HAP-1 (cell line): ENCODE data around the gene SMCR8.
A peak's percentile ranks its signal among the peaks of the same experiment; 100 is the strongest.
"Not testable (repeated sequence)": the region's sequence is repeated elsewhere in the genome, so short reads cannot be mapped to it uniquely, and the experiment has no call there.

ENCODE experiments used
- DNase-seq, 2 experiments: peaks; one replicate each; pipeline ENCODE4 v3.0.0-alpha.2; 2016 to 2020; ENCODE audit warnings: low spot score in 2 of 2
- H3K27me3 ChIP-seq: fragments of 250-450 bp; sonication (Bioruptor Pico); 2 replicates; pipeline ENCODE4 v1.5.1; 2020; ENCODE audit warnings: low read depth, mild to moderate bottlenecking, moderate library complexity
- H3K36me3 ChIP-seq: fragments of 250-450 bp; sonication (Bioruptor Pico); replicated peaks from 2 replicates; pipeline ENCODE4 v1.5.1; 2020; ENCODE audit warnings: mild to moderate bottlenecking
- H3K4me1 ChIP-seq: fragments of 250-450 bp; sonication (Bioruptor Pico); 2 replicates; pipeline ENCODE4 v1.5.1; 2020; ENCODE audit warnings: mild to moderate bottlenecking
- H3K4me3 ChIP-seq: fragments of 250-450 bp; sonication (Bioruptor Pico); 2 replicates; pipeline ENCODE4 v1.5.1; 2020; ENCODE audit warnings: mild to moderate bottlenecking, moderate library complexity
- H3K9me3 ChIP-seq: fragments of 250-450 bp; sonication (Bioruptor Pico); 2 replicates; pipeline ENCODE4 v1.5.1; 2020; ENCODE audit warnings: mild to moderate bottlenecking, moderate library complexity
- in situ Hi-C: fragments of 300-500 bp; cut with MboI; formaldehyde crosslinking; loops from 3 replicates; pipeline ENCODE4 v1.14.3; 2020; ENCODE audit warnings: low sequenced_read_pairs, inconsistent platforms, mixed read lengths

The SMCR8 gene

DNA sequence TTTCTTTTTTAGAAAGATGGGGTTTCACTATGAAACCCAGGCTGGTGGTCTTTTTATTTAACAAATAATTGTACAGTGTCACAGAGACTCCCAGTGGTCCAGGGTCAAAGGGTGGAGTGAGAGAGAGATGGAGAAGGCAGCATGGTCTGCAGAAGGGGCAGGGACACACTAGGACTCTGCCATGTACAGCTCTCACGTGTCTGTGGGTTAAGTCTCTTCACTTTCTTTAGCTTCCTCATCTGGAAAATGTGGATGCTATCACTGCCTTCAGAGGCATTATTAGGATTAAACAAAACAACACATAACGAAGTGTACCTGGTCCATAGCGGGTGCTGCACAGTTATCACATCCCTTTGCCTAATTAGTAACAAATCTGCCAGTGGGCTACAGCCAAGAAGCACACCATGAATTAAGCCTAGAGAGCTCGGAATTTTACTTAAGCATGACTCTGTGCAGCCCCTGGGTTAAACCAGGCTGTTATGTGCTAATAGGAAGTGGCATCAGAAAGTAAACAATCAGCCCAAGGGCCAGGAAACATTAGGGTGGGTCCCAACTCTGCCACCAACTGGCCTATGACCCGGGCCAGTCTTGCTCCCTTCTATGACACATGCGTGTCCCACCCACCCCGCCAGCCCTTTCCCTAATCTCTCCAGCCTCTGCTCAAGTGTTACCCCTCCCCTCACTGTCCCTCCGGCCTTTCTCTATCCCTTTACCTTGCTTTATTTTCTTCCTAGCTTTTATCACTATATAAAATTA lies 14.2 kb upstream of the SMCR8 start:
- no peaks in the 10 kb centered on the region for H3K9me3 ChIP-seq
- no peaks in the 10 kb centered on the region for H3K4me1 ChIP-seq
- DNase-seq: no peak
- H3K27me3 ChIP-seq: no peaks in the 10 kb centered on the region
- no peak overlapping the region for H3K4me3 ChIP-seq
- peaks cover 75% of the 10 kb centered on the region for H3K36me3 ChIP-seq
- in situ Hi-C loops: no loop called here

DNA sequence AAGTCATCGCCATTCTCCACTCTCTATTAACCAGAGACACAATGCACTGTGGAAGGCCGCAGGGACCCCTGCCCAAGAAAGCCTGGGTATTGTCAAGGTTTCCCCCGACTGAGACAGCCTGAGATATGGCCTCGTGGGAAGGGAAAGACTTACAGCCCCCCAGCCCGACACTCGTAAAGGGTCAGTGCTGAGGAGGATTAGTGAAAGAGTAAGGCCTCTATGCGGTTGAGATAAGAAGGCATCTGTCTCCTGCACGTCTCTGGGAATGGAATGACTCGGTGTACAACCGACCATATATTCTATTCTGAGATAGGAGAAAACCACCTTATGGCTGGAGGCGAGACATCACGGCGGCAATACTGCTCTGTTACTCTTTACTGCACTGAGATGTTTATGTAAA lies 11.9 kb upstream of the SMCR8 start:
- H3K9me3 ChIP-seq, H3K4me1 ChIP-seq, DNase-seq, H3K4me3 ChIP-seq, in situ Hi-C loops, H3K27me3 ChIP-seq: not testable (repeated sequence)
- peaks cover 81% of the 10 kb centered on the region for H3K36me3 ChIP-seq

DNA sequence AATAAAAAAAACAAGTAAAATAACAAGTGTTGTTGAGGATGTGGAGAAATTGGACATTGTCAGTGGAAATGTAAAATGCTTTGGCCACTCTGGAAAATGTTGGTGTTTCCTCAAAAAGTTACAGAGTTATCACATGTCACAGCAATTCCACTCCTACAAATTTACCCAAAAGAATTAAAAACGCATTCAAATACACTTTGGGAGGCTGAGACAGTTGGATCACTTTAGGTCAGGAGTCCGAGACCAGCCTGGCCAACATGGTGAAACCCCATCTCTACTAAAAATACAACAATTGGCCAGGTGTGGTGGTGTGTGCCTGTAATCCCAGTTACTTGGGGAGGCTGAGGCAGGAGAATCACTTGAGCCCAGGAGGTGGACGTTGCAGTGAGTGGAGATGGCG lies 5.9 kb upstream of the SMCR8 start:
- Histone ChIP-seq H3K36me3 (peaks cover 75% of the 10 kb centered on the region), H3K4me1 (peaks cover 5% of the 10 kb centered on the region), H3K9me3 (no peaks in the 10 kb centered on the region), H3K4me3 (no peak overlapping the region), H3K27me3 (no peaks in the 10 kb centered on the region)
- in situ Hi-C loops: no loop called here
- no peak for DNase-seq

DNA sequence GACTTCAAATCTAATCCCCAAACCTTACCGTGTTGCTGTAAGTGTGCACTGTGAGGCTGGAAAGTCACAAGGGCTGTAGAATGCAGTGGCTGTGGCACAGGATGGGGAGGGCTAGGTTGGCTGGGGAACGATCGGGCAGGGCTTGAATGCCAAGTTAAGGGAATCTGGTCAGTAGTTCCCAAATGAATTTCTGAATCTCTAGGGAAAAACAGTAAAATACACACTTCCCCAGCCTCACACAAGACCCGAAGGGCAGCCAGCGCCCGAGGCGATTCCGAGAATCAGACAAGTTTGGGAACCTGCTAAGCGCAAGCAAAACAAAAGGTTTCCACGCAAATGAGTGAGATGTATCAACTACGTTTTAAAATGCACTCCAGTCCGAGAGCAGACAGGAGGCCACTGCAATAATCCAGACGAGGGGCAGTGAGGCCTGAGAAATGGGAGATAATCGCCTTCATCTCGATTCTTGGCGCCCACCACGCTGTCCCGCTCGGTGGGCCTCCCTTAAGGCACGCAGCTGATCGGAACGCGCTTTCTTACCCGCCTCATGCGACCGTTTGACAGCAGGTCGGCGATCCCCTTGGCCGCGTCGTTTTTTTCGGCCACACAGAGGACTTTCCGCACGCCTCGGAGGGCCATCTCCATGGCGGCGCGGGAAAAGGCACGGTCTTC lies 898 bp upstream of the SMCR8 start:
- peak in 1 of 2 experiments; percentile 50 for DNase-seq
- Histone ChIP-seq H3K4me3 (peak overlapping the region; percentile 69), H3K4me1 (peaks cover 10% of the 10 kb centered on the region), H3K9me3 (no peaks in the 10 kb centered on the region), H3K27me3 (no peaks in the 10 kb centered on the region), H3K36me3 (peaks cover 44% of the 10 kb centered on the region)
- in situ Hi-C loops: no loop called here

DNA sequence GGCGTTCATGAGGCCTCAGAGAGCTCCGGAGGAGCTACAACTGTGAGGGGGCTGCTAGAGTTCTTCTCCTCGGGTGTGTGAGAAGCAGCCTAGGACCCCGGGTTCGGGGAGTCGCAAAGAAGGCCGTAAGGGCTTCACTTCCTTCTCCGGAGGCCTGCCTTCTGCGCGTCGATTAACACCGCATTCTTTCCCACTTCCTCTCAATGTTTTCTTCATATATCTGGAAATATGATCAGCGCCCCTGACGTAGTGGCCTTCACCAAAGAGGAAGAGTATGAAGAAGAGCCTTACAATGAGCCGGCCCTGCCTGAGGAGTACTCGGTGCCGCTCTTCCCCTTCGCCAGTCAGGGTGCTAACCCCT lies 449 bp downstream of the SMCR8 start:
- H3K9me3 ChIP-seq: no peaks in the 10 kb centered on the region
- no peak for DNase-seq
- peak overlapping the region; percentile 69 for H3K4me3 ChIP-seq
- H3K36me3 ChIP-seq: peaks cover 36% of the 10 kb centered on the region
- no peaks in the 10 kb centered on the region for H3K27me3 ChIP-seq
- in situ Hi-C loops: no loop called here
- peaks cover 10% of the 10 kb centered on the region for H3K4me1 ChIP-seq

DNA sequence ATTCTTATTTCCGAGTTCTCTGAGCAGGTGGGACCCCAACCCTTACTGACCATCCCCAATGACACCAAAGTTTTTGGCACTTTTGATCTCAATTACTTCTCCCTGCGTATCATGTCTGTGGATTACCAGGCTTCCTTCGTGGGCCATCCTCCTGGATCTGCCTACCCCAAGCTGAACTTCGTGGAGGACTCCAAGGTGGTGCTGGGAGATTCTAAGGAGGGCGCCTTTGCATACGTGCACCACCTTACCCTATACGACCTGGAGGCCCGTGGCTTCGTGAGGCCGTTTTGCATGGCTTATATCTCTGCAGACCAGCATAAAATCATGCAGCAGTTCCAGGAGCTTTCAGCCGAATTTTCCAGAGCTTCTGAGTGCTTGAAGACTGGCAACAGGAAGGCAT lies 868 bp downstream of the SMCR8 start:
- in situ Hi-C loops: no loop called here
- H3K4me3 ChIP-seq: peak overlapping the region; percentile 69
- peaks cover 34% of the 10 kb centered on the region for H3K36me3 ChIP-seq
- no peaks in the 10 kb centered on the region for H3K9me3 ChIP-seq
- no peak for DNase-seq
- H3K4me1 ChIP-seq: peaks cover 10% of the 10 kb centered on the region
- no peaks in the 10 kb centered on the region for H3K27me3 ChIP-seq

DNA sequence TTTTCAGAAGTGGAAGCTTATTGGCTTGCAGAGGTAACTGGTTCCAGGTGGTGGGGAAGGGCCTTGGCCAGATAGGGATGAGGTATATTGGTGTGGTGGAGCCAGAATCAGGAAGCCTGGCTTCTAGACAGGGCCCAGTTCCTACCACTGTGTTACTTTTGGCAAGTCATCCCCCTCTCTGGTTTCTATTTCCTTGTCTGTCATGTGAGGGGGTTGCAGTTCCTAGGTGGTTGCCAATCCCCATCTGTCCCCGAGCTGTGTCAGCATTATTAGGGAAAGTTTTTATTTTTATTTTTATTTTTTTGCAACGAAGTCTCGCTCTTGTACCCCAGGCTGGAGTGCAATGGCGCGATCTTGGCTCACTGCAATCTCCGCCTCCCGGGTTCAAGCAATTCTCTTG lies 3.0 kb downstream of the SMCR8 start:
- Histone ChIP-seq H3K4me1 (peaks cover 8% of the 10 kb centered on the region), H3K36me3 (peaks cover 21% of the 10 kb centered on the region), H3K4me3 (no peak overlapping the region), H3K9me3 (no peaks in the 10 kb centered on the region), H3K27me3 (no peaks in the 10 kb centered on the region)
- no peak for DNase-seq
- in situ Hi-C loops: no loop called here

DNA sequence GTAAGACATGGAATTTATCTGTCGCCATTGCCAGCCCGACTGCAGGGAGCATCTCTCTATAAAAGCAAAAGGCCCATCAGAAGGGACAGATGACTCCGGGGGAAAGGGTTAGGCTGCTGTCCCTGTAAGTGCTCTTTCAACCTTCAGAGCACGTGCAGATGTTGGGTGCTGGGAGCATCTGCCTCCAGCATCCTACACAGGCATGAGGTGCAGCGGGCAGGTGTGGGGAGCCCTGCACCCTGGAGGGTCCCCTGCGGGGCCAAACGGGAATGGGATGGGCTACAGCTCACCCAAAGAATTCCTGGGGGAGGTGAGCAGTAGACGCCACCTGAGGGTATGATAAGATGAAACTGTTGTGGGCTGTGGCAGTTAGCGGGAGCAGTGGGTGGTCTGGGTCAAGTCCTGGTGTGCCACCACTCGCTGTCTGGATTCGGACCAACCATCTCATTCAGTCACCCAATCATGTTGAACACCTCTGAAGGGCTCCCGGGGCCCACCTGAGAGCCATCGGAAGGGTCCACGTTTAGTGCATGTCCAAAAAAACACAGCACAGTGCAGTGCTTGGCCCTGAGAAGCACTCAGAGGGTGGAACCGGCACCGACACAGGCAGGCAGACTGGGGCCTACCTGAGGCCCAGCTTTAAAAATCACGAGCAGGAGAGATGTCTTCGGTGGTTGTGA lies 3.8 kb downstream of the SMCR8 start:
- no peaks in the 10 kb centered on the region for H3K27me3 ChIP-seq
- in situ Hi-C loops: no loop called here
- no peak overlapping the region for H3K4me3 ChIP-seq
- no peaks in the 10 kb centered on the region for H3K9me3 ChIP-seq
- DNase-seq: no peak
- H3K36me3 ChIP-seq: peaks cover 27% of the 10 kb centered on the region
- H3K4me1 ChIP-seq: peaks cover 6% of the 10 kb centered on the region

DNA sequence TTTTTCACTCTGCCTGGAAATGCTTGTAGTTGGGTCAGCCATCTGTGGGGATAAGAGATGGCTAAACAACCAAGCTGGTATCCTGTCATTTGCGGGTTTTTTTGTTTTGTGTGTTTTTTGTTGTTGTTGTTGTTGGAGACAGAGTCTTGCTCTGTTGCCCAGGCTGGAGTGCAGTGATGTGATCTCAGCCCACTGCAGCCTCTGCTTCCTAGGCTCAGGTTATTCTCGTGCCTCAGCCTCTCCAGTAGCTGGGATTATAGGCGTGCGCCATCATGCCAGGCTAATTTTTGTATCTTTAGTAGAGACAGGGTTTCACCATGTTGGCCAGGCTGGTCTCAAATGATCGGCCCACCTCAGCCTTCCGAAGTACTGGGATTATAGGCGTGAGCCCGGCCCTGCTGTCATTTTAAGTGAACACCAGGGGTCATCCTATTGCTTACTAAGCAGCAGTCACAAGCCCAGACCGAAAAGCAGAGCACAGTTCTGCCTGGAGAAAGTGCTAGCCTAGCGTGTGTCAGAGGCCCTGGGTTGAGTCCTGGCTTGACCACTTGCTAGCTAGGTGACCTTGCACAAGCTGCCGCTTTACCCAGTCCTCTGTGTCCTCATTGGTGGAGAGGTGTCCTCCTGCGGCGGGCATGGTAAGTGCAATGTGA lies 4.6 kb downstream of the SMCR8 start:
- Histone ChIP-seq H3K4me3 (no peak overlapping the region), H3K4me1 (peaks cover 6% of the 10 kb centered on the region), H3K9me3 (no peaks in the 10 kb centered on the region), H3K36me3 (peaks cover 32% of the 10 kb centered on the region), H3K27me3 (no peaks in the 10 kb centered on the region)
- in situ Hi-C loops: no loop called here
- peak; percentile 35 to 52 for DNase-seq

DNA sequence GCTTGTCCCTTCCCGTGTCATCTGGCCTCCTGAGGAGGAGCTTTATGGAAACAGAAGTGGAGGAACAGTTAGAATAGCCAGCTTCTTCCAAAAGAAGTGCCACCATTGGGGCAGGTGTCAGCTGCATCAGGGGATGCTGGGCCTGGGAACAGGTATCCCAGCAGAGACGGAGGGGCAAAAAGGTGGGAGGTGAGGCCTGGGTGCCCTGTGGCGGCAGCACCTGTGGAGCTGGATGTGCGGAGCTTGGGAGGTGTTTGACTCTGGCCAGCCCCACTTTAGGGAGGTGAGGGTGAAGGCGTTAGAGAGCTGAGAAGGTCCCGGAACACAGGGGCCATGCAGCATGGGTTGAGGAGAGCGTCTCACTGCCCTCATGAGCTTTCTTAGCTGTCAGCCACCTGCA lies 5.2 kb downstream of the SMCR8 start:
- H3K36me3 ChIP-seq: peaks cover 35% of the 10 kb centered on the region
- no peaks in the 10 kb centered on the region for H3K27me3 ChIP-seq
- H3K9me3 ChIP-seq: no peaks in the 10 kb centered on the region
- peaks cover 6% of the 10 kb centered on the region for H3K4me1 ChIP-seq
- in situ Hi-C loops: no loop called here
- no peak for DNase-seq
- no peak overlapping the region for H3K4me3 ChIP-seq

DNA sequence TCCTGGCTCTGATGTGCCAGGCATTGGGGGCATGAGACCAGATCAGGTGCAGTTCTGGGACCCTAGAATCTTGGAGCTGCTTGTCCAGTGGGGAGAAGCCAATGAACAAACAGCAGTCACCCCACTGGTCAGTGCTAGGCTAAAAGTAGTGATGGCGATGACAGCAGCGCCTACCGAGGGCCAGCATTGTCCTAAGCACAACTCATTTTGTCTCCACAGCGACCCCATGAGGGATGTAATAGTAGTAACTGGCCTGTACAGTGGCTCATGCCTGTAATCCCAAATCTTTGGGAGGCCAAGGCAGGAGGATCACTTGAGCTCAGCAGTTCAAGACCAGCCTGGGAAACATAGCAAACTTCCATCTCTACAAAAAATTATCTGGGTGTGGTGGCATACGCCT lies 6.2 kb downstream of the SMCR8 start:
- no peak for DNase-seq
- H3K4me3 ChIP-seq: no peak overlapping the region
- in situ Hi-C loops: no loop called here
- no peaks in the 10 kb centered on the region for H3K9me3 ChIP-seq
- peaks cover 42% of the 10 kb centered on the region for H3K36me3 ChIP-seq
- H3K4me1 ChIP-seq: peaks cover 3% of the 10 kb centered on the region
- H3K27me3 ChIP-seq: no peaks in the 10 kb centered on the region

DNA sequence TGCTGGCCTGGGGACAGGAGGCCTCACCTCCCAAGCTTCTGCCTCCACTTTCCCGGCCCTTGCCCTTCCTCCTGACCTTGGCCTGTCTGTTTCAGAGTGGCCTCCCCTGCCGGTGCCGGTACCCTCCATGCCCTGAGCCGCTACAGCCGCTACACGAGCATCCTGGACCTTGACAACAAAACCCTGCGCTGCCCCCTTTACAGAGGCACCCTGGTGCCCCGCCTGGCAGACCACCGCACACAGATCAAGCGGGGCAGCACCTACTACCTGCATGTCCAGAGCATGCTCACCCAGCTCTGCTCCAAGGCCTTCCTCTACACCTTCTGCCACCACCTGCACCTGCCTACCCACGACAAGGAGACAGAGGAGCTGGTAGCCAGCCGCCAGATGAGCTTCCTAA lies 7.4 kb downstream of the SMCR8 start:
- no peak overlapping the region for H3K4me3 ChIP-seq
- no peak for DNase-seq
- H3K36me3 ChIP-seq: peaks cover 39% of the 10 kb centered on the region
- no peaks in the 10 kb centered on the region for H3K4me1 ChIP-seq
- no peaks in the 10 kb centered on the region for H3K9me3 ChIP-seq
- in situ Hi-C loops: no loop called here
- H3K27me3 ChIP-seq: no peaks in the 10 kb centered on the region

DNA sequence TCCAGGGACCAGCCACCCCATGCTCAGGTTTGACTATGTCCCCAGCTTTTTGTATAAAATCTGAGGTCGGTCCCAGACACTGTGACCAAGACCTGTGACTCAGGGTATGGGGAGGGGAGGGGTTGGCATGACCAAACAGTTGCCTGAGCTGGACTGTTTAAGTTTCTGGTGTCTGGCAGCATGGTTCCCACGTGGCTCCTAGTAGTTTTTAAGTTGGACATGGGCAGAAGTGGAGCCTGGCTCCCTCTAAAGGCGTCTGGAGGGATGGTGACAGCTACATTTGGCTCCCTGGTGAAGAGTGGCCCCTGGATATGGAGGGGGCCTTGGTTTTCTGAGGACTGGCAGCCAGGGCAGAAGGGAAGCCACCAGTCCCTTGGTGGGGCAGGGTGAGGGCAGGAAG lies 7.9 kb downstream of the SMCR8 start:
- DNase-seq: no peak
- no peaks in the 10 kb centered on the region for H3K9me3 ChIP-seq
- in situ Hi-C loops: no loop called here
- no peaks in the 10 kb centered on the region for H3K4me1 ChIP-seq
- H3K27me3 ChIP-seq: no peaks in the 10 kb centered on the region
- no peak overlapping the region for H3K4me3 ChIP-seq
- H3K36me3 ChIP-seq: peaks cover 39% of the 10 kb centered on the region
